NCI-H1694 treated with DMSO at 0.1 percent for 48 hours (cell line): Measurements from ENCODE around the gene CILP2.

Experiments used
- DNase-seq: peaks from one replicate; lab custom pipeline; 2025; lab: John Stamatoyannopoulos, UW

CILP2 gene

GRCh38 chr19:19504754-19505668 is 33.1 kb upstream of the CILP2 start:
- no peak for DNase-seq

- DNase-seq = no peak
Observed at GRCh38 chr19:19505669-19506326, 32.3 kb upstream of the CILP2 start.

GRCh38 chr19:19506592-19506991 is 31.5 kb upstream of the CILP2 start:
- no peak for DNase-seq

GRCh38 chr19:19507354-19507753 is 30.7 kb upstream of the CILP2 start:
- DNase-seq = no peak

- DNase-seq = no peak
Observed at GRCh38 chr19:19508217-19508616, 29.8 kb upstream of the CILP2 start.

- no peak for DNase-seq
Observed at GRCh38 chr19:19510432-19510831, 27.6 kb upstream of the CILP2 start.

GRCh38 chr19:19513682-19514081 is 24.4 kb upstream of the CILP2 start:
- no peak for DNase-seq

- DNase-seq = no peak
Observed at GRCh38 chr19:19514215-19514657, 23.8 kb upstream of the CILP2 start.

GRCh38 chr19:19514881-19515641 is 23.0 kb upstream of the CILP2 start, which contains the start of gene TSSK6:
TSSK6 (minus strand) TSS chr19:19515548; CDS start chr19:19515427, 121 bp downstream.
- no peak for DNase-seq

- peak; percentile 77 for DNase-seq
Observed at GRCh38 chr19:19515642-19516519, 22.2 kb upstream of the CILP2 start, which contains the start of gene NDUFA13. NDUFA13 (plus strand) TSS chr19:19516225; CDS start chr19:19516239, 14 bp downstream.

GRCh38 chr19:19517235-19517619 is 20.8 kb upstream of the CILP2 start:
- no peak for DNase-seq

- DNase-seq = no peak
Observed at GRCh38 chr19:19520989-19521388, 17.1 kb upstream of the CILP2 start.

- no peak for DNase-seq
Observed at GRCh38 chr19:19523177-19523576, 14.9 kb upstream of the CILP2 start.

- DNase-seq = no peak
Observed at GRCh38 chr19:19524053-19524452, 14.0 kb upstream of the CILP2 start.

GRCh38 chr19:19525611-19526380 is 12.3 kb upstream of the CILP2 start:
- DNase-seq = no peak

- no peak for DNase-seq
Observed at GRCh38 chr19:19526581-19527370, 11.3 kb upstream of the CILP2 start.

GRCh38 chr19:19527371-19527656 is 10.8 kb upstream of the CILP2 start:
- DNase-seq = no peak

GRCh38 chr19:19527674-19528625 is 10.1 kb upstream of the CILP2 start:
- no peak for DNase-seq
